GM23248 (cell line): Measurements from ENCODE around the gene ANXA11.

Experiments used
- EZH2 ChIP-seq: fragments of 200-600 bp; sonication (generic); IDR thresholded peaks from 2 replicates; pipeline ENCODE4 v1.6.1; 2018; ENCODE audit warnings: antibody characterized with exemption, mild to moderate bottlenecking; ENCODE audit not compliant: insufficient read depth, poor library complexity, severe bottlenecking
- EZH2phosphoT487 ChIP-seq: fragments of 200-600 bp; sonication (generic); IDR thresholded peaks from 2 replicates; pipeline ENCODE4 v1.6.1; 2018; ENCODE audit warnings: antibody characterized with exemption, moderate library complexity, mild to moderate bottlenecking, low read depth; ENCODE audit not compliant: insufficient read depth

GRCh38 chr10:80206277-80206655 is 929 bp upstream of the ANXA11 start:
- TF ChIP-seq EZH2 = no peak
- no peak for TF ChIP-seq EZH2phosphoT487
